NCI-H69 (cell line): Measurements from ENCODE around the gene NDUFB3.

ENCODE experiments used
- DNase-seq: peaks from one replicate; lab custom pipeline; 2025; lab: John Stamatoyannopoulos, UW

NDUFB3 gene

DNA sequence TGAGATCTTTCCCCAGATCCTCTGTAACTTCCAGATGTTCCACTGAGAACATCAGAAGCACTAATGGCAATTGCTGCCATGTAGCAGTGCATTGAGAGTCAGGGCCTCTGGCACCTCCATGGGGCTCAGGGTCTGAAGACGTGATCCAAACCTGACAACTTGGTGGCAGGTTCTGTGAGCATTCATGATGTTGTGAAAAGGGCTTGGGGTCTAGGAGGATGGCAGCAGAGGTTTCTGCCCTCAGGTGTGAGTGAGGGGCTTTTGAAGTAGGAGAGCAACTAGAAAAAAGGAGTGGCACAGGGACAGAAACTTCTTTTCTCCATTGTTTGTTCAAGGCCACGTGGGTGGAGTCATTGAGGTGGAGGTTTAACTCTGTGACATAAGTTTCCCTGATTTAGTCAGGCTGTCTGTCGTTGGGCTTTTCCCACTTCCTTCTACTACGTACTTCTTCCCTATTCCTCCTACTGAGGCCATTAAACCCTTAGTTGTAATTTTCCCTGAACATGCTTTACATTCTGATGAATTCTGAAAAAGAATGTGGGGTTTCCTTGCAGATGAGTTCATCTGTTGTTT, 57.2 kb downstream of the NDUFB3 start:
- DNase-seq = no peak

GRCh38 chr2:201130524-201131186, 58.9 kb downstream of the NDUFB3 start:
- no peak for DNase-seq

DNA sequence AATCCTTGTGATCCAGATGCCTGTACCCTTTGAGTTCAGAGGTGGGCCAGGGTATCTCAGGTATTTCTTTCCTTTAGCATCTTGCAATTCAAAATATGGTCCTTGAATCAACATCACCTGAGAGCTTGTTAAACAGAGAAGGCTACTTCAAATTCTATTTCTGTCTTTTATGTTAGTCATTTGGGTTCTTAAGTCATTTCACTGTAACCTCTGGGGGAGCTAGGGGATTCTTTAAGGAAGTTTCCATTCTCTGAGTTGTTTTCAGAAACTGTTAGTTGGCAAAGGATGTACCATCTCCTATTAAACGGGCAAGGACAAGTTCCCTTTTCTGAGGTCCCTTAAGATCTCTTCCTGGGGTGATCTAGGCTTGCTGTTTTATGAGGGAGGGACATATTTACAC, 60.7 kb downstream of the NDUFB3 start:
- DNase-seq = no peak
